Osteoblast (primary cell): ENCODE data around the gene RGS12. TPM values are rescaled to one million over a fixed set of nuclear protein-coding genes. Genes with fewer than 3 reads are reported as not detected.

Experiments used
- DNase-seq: peaks from one replicate; pipeline ENCODE4 v3.0.0; 2011; ENCODE audit warnings: low spot score, mixed read lengths; ENCODE audit not compliant: insufficient read length; ENCODE audit errors: missing footprints
- H2AFZ ChIP-seq: 2 replicates; pipeline ENCODE4 v1.6.0; 2011; ENCODE audit warnings: mild to moderate bottlenecking, low read length
- H3K27ac ChIP-seq: 2 replicates; pipeline ENCODE4 v1.5.1; 2011; ENCODE audit warnings: mild to moderate bottlenecking, low read depth, low read length, moderate library complexity
- H3K27me3 ChIP-seq: 2 replicates; pipeline ENCODE4 v1.6.0; 2012; ENCODE audit warnings: mild to moderate bottlenecking, control low read depth, inconsistent platforms, low read length, moderate library complexity; ENCODE audit not compliant: insufficient read depth
- H3K36me3 ChIP-seq: 2 replicates; pipeline ENCODE4 v1.5.1; 2011; ENCODE audit warnings: mild to moderate bottlenecking, low read length, control low read depth, moderate library complexity; ENCODE audit not compliant: insufficient read depth
- H3K4me1 ChIP-seq: 2 replicates; pipeline ENCODE4 v1.5.1; 2011; ENCODE audit warnings: mild to moderate bottlenecking, low read length, control low read depth, moderate library complexity; ENCODE audit not compliant: insufficient read depth
- H3K4me2 ChIP-seq: 2 replicates; pipeline ENCODE4 v1.6.0; 2011; ENCODE audit warnings: mild to moderate bottlenecking, low read length; ENCODE audit not compliant: insufficient read depth
- H3K4me3 ChIP-seq: fragments of 200-600 bp; sonication (generic); 3 replicates; pipeline ENCODE4 v1.5.1; 2012; ENCODE audit warnings: mild to moderate bottlenecking, low read length, inconsistent platforms; ENCODE audit not compliant: insufficient read depth
- H3K79me2 ChIP-seq: 2 replicates; pipeline ENCODE4 v1.6.0; 2012; ENCODE audit warnings: mild to moderate bottlenecking, low read length, control low read depth, inconsistent platforms; ENCODE audit not compliant: insufficient read depth
- H3K9me3 ChIP-seq: 2 replicates; pipeline ENCODE4 v1.5.1; 2011; ENCODE audit warnings: low read depth, low read length, control low read depth
- H4K20me1 ChIP-seq: 2 replicates; pipeline ENCODE4 v1.6.0; 2012; ENCODE audit warnings: mild to moderate bottlenecking, low read length, control low read depth; ENCODE audit not compliant: insufficient read depth
- total RNA-seq: library from RNA; depleted of rRNA; stranded (reverse); fragments of >200 nt; gene quantifications from 2 replicates; pipeline ENCODE4 v1.2.3, GENCODE V29; 2012
- TF ChIP-seq, protein P1 (sequence below): IDR thresholded peaks from 2 replicates; pipeline ENCODE4 v1.5.1; 2011; ENCODE audit warnings: mild to moderate bottlenecking, low read depth, low read length, moderate library complexity; ENCODE audit errors: extremely low read depth

The RGS12 gene
- total RNA-seq, 1 donor: 61.2 TPM

DNA sequence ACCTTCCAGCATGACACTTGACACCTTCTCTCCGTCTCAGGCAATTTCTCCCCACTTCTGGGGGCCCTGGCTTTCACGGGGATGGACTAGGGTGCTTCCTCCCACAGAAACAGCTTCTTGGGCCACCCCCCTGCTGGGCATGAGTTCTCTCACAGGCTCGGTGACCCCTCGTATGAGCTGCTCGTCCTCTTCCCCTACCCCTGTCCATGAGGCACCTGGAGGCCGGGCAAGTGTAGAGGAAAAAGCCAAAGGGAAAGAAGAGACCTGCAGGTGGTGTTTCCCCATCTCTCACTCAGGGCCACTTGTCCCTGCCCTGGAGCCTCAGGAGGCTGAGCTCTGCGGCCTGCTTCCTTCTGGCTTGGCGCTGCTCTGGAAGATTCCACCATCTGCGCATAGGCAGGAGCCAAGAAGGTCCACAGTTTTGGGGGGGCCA lies 1.9 kb upstream of the RGS12 start:
- no peak overlapping the region for H3K4me2 ChIP-seq

DNA sequence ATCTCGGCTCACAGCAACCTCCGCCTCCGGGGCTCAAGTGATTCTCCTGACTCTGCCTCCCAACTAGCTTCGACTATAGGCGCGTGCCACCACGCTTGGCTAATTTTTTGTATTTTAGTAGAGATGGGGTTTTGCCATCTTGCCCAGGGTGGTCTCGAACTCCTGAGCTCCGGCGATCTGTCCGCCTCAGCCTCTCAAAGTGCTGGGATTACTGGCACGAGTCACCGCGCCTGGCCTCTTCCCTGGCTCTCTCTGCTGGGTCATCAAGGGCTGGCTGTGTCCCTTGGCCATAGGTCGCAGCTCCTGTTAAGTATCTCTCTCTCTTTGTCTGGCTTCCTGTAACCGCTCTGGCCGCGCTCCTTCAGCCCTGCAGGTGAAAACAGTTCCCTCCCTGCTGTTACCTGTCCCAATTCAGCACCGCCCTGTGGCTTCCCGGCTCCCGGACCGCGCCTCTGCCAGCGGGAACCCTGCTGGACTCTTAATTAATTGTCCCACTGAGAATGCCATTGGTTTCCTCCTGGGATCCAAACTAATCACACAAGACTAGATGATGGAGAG lies 1.3 kb upstream of the RGS12 start:
- DNase-seq: no peak
- TF ChIP-seq, protein P1, sequence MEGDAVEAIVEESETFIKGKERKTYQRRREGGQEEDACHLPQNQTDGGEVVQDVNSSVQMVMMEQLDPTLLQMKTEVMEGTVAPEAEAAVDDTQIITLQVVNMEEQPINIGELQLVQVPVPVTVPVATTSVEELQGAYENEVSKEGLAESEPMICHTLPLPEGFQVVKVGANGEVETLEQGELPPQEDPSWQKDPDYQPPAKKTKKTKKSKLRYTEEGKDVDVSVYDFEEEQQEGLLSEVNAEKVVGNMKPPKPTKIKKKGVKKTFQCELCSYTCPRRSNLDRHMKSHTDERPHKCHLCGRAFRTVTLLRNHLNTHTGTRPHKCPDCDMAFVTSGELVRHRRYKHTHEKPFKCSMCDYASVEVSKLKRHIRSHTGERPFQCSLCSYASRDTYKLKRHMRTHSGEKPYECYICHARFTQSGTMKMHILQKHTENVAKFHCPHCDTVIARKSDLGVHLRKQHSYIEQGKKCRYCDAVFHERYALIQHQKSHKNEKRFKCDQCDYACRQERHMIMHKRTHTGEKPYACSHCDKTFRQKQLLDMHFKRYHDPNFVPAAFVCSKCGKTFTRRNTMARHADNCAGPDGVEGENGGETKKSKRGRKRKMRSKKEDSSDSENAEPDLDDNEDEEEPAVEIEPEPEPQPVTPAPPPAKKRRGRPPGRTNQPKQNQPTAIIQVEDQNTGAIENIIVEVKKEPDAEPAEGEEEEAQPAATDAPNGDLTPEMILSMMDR: no peak

More for the DNA sequence above, 1.9 kb upstream of the RGS12 start:
- H3K4me1 ChIP-seq: peaks cover 25% of the 10 kb centered on the region
- H3K27ac ChIP-seq: no peak overlapping the region
- H2AFZ ChIP-seq: no peak overlapping the region
- H3K27me3 ChIP-seq: peaks cover 16% of the 10 kb centered on the region
- peak; percentile 39 for DNase-seq
- H3K36me3 ChIP-seq: no peaks in the 10 kb centered on the region
- peaks cover 22% of the 10 kb centered on the region for H3K79me2 ChIP-seq
- H3K4me3 ChIP-seq: no peak overlapping the region
- H3K9me3 ChIP-seq: no peaks in the 10 kb centered on the region
- no peaks in the 10 kb centered on the region for H4K20me1 ChIP-seq
- TF ChIP-seq, protein P1: no peak

DNA sequence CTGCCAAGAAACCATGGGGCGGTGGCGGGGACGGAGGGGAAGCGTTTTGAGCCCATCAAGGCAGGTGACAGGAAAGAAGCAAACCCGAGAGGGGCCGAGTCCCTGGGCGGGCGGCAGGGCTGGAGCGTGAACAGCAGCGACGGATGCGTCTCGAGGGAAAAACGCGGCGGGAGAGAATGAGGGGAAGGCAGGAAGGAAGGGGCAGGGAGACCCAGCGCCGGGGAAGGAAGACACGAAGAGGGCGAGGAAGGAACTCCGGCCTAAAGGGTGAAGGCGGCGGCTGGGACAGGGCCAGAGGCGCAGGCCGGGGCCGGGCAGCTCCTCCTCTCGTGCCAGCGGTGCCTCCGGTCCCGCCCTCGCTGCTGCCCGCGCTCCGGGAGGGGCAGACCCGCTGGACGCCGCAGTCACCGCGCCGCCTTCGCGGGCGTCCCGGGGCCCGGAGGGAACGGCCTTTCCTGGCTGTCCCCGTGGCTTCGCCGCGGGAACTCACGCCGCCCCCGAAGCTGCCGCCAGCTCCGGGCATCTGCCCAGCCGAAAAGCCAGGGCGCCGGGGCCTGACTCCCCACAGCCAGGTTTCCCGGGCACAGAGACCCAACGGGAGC lies 751 bp upstream of the RGS12 start:
- H3K4me1 ChIP-seq: peaks cover 17% of the 10 kb centered on the region
- H3K79me2 ChIP-seq: peaks cover 29% of the 10 kb centered on the region
- H3K27ac ChIP-seq: peak overlapping the region; percentile 61
- peaks cover 1% of the 10 kb centered on the region for H4K20me1 ChIP-seq
- TF ChIP-seq, protein P1: no peak
- H3K9me3 ChIP-seq: no peaks in the 10 kb centered on the region
- peak; percentile 97 for DNase-seq
- peak overlapping the region; percentile 95 for H3K4me2 ChIP-seq
- peak overlapping the region; percentile 79 for H3K4me3 ChIP-seq
- no peaks in the 10 kb centered on the region for H3K36me3 ChIP-seq
- H2AFZ ChIP-seq: peak overlapping the region; percentile 84
- H3K27me3 ChIP-seq: peaks cover 10% of the 10 kb centered on the region

More for the DNA sequence above, 1.3 kb upstream of the RGS12 start:
- Histone ChIP-seq H2AFZ (peak overlapping the region; percentile 84), H3K4me3 (peak overlapping the region; percentile 79), H3K9me3 (no peaks in the 10 kb centered on the region), H3K36me3 (no peaks in the 10 kb centered on the region), H3K4me2 (peak overlapping the region; percentile 95), H3K4me1 (peaks cover 19% of the 10 kb centered on the region), H3K79me2 (peaks cover 28% of the 10 kb centered on the region), H4K20me1 (no peaks in the 10 kb centered on the region), H3K27me3 (peaks cover 16% of the 10 kb centered on the region), H3K27ac (peak overlapping the region; percentile 61)
